Sciatic nerve (tissue), 2 donors: ENCODE results near the gene PTH1R. TPM values are rescaled to one million over a fixed set of nuclear protein-coding genes. Genes with fewer than 3 reads are reported as not detected.

Experiments used
- ATAC-seq: fragments of 200-7000 bp; cut with Tn5 transposase; one replicate; pipeline ENCODE4 v1.9.1; 2020; ENCODE audit warnings: mild to moderate bottlenecking, moderate library complexity
- DNase-seq: peaks from one replicate; pipeline ENCODE4 v3.0.0-alpha.2; 2020; ENCODE audit warnings: low spot score
- intact Hi-C: fragments of 100-400 bp; cut with DNase I; formaldehyde crosslinking; loops from one replicate; pipeline ENCODE4 v1.14.2; 2022
- total RNA-seq: library from RNA; stranded (reverse); fragmentation: NEBNext Ultra II Directional; extraction: Animal tissue kit (Norgen Biotek cat#: 25700); gene quantifications from one replicate; pipeline ENCODE4 v1.2.1, GENCODE V29; 2021
- donor health status: DM: no; HTN: no; CAD: no.
- donor health status: DM: no; HTN: no; CAD: no.

The PTH1R gene
- total RNA-seq, 1 donor from 2014 or later, result 6.6 TPM

DNA sequence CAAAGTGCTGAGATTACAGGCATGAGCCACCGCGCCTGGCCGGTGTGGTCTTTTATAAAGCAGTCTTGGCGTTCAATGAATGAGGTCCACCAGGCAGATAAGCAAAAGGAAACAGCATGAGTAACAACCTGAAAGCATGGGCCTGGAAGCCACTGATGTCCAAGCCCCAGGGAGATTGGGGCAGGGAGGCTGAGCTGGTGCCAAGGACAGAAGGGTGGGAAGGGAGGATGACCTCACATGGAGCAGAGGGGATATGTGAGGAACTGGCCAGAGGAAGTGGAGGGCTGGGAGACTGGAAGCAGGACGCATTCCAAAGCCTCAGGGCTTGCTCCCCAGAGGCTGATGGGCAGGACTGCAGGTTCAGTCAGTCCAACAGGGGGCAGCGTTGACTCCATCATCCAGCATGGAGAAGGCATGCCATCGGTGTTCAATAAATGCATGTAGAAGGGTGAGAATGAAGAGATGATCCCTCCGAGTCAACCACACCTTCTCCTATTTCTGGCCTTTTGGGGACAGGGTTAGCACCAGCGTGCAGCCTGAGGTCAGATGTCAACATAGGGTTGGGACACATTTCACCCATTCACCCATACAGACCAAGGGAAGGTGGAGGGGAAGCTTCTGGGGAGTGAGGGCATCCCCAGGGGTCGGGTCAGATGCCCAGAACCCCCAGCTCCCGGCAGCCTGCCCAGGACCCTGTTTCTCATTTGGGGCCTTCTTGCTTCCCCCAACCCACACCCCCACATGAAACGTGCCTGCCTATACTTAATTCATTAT is 29.1 kb upstream of the PTH1R start:
- ATAC-seq (no peak), DNase-seq (peak; percentile 58)
- intact Hi-C loops, result no loop called here

DNA sequence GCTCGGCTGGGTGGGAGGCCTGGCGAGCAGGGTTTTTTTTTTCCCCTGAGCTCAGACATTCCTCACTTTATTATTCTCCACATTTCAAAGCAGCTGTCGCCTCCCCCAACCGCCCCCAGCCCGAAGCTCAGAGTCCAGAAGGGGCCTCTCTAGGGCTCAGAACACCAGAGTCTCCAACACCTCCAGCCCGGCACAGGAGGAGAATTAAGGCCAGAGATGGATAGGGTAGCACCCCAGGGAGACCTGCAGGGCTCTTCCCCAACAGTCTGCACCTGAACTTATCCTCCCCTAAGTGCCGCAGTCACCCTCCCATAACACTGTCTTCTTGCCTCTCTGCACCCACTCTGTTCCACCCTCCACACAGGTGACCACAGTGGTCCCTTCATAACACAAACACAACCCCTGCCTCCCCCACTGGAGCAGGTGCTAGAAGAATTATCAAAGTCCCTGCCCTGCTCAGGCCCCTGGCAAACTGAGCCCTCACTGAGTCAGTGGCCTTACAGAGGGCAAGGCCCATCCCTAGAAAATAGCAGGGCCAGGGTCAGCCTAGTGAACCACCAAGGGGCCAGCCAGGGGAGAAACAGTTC is 28.4 kb upstream of the PTH1R start:
- DNase-seq, result no peak
- intact Hi-C loops, result no loop called here
- no peak for ATAC-seq

DNA sequence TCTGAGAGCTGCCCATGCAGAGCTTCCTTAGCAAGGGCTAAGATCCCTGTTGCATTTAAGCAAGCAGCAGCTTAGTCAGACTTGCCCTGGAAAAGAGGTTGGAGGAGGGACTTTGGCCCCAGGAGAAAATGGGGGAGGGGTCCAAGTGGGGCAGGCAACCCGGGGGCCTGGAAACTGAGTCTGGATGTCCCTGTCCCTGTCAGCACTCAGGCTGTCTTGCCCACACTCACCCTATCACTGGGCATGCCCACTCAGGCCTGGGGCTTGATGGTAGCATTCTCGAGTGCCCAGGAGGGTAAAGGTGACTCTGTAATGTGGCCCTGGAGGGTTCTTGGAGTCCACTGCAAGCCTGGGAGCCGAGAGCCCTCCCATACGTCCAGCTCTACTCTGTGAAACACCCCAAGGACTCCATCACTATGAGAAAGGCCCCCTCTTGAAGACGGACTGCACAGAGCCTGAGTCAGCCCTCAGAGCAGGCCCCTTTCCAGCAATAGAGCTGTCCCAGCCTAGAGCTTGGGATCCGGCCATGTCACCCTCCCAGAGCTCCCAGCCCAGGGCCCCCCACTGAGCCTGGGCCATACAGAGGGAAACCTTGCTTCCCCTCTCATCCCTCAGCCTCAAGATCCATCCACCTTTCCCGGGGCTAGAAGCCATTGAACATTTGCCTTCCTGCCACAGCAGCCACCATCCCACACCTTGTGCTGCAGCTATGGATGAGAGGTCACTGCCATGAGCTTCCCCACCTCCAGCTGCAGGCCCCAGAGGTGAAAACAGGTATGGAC is 27.6 kb upstream of the PTH1R start:
- intact Hi-C loops, result no loop called here
- no peak for DNase-seq

DNA sequence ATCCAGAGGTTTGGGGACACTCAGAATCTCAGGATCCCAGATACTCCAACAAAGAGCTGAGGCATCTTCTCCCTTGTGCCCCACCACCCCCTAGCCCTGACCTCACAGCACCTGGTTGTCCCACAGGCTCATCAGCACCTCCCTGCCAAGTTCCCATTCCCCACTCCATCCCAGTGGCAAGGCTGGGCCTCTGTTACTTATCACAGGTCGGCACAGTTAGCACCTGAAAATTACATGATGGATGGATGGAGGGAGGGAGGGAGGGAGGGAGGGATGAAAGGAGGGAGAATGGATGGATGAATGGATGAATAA is 27.1 kb upstream of the PTH1R start:
- intact Hi-C loops, result no loop called here
- DNase-seq, result no peak

More for the DNA sequence above, 27.6 kb upstream of the PTH1R start:
- ATAC-seq, result no peak

DNA sequence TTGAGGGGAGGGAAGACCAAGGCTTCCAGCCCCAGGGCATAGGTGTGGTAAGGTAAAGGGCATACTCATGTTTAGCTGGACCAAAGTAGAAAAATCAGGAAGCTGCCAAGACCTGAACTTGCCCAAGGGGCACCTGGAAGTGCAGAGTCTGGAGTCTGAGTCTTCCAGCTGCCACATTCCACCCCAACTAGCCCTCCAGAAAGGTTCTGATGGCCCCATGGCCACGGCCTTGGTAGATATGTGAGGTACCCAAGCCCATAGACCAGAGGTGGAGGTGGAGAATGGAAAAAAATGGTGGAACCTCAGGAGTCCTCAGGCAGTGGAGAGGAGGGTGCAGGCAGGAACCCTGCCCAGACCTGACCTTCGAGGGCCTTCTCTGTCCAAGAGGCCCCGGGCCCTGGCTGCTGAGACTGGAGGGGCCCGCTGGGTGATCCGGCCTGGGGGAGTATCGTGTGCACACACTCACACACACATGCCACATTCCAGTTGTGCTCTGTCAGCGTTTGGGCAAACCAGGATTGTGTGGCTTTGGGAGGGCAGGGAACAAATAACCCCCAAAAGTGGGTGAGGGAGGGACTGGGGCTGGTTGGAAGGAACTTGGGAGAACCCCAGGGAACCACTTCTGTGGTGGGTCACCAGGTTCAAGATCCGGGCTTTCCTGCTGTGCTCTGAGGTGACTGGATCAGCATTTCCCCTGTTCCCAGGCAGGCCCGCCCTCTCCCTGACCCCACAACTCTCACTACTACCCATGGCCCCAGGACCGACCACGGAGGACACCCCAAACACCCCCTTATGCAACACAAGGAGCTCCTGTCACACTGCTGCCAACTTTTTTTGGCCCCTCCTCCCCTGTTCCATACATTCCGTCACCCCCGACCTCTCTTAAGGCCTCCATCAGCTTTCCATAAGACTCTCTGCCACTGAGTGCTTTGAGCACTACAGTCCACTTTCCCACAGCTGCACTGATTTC is 25.9 kb upstream of the PTH1R start:
- no peak for ATAC-seq

More for the DNA sequence above, 27.1 kb upstream of the PTH1R start:
- no peak for ATAC-seq

DNA sequence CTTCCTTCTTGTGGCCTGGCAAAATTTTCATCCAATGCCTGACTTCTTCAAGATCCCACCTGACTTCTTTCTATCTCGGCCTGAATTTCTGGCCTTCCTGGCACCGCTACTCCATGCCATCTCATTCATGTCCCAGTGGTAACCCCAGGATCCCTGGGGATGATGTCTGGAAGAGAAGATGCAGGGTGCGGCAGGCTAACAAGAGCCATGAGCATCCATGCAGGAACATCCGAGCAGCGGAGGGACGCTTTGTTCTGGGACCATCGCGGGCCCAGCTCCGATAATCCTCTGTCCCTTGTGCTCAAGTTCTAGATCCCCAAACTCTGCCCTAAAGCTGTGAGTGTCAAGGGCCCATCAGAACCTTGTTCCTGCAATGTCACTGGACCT is 25.2 kb upstream of the PTH1R start:
- intact Hi-C loops, result no loop called here
- DNase-seq (no peak), ATAC-seq (no peak)

More for the DNA sequence above, 25.9 kb upstream of the PTH1R start:
- intact Hi-C loops, result no loop called here
- DNase-seq, result peak; percentile 42

DNA sequence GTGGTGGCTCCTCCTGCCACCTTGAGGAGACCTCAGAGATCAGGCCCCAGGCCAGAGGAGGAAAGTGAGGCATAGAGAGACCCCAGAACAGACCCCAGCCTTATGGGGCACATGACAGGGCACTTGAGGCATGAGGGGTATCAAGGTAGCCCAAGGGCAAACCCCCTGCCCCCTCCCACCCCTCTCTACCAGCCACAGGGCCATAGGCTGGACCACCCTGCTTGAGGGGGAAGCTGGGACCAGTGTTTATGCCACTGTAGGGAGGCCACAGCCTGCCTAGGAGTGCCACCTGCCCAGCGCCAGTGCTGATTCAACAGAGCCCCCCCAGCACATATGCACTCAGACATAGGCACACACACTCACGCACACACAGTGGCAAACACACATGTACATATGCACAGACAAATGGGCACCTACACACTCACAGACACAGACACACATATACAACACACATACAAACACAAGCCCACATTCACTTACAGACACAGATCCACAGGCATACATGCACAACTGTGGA is 24.6 kb upstream of the PTH1R start:
- intact Hi-C loops, result no loop called here
- ATAC-seq (no peak), DNase-seq (peak; percentile 18)

DNA sequence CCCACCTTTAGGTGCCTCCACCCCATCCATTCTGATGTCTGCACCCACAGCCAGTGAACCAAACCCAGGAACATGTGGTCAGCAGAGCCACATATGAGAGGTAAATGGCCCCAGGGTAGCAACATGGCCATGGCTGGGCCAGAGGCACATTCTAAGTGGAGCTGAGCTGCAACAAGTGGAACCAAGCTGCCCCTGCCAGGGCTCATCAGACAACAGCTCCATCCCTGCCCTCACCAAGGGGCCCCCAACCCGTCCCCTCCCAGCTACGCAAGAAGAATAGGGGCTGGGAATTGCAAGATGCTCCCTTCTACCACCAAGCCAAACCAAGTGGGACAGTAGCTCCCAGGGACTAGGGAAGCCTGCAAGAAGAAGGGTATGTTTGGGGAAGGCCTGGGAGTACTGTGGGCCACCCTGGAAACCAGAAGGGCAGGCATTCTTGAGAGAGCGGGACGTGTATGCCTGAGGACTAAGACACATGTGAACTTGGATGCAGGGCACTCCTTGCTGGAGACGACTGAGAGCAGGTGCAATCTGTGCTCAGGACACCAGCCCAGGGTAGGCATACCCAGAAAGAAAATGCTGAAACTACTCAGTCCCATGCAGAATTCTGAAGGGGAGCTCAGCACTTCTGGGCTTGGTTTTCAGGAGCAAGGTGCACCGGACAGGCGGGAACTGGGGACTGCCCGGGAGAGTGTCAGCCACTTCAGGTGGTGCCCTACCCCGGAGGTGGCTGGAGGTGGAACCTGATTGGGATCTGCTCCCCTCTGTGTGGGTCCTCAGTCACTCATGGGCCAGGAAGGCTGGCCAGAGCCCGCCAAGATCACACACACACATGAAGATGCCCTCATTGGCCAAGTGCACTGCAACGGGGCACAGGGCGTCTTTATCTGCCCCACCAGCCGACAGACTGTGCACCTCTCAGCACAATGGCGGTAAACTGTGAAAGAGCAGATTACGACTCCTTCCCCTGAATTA is 23.8 kb upstream of the PTH1R start:
- DNase-seq (peak; percentile 33), ATAC-seq (no peak)
- intact Hi-C loops, result no loop called here

DNA sequence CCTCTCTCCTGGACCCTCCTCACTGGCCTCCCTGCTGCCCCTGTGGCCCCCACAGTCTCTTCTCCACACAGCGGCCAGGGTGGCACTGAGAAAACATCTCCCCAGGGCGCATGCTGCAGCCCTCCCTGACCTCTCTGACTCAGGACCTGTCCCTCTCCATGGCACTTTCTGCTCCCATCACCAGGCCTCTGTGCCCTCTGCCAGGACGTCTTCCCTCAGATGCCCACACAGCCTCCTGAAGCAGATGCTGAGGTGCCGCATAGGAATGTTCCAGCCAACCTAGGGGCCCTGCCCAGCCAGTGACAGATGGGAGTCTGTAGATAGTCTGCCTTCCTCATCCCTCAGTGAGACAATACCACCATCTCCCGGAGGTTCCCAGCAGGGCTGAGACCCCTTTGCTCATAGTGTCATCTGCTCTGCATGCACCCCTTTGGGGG is 22.9 kb upstream of the PTH1R start:
- peak; percentile 45 for DNase-seq
- intact Hi-C loops, result no loop called here
- no peak for ATAC-seq

DNA sequence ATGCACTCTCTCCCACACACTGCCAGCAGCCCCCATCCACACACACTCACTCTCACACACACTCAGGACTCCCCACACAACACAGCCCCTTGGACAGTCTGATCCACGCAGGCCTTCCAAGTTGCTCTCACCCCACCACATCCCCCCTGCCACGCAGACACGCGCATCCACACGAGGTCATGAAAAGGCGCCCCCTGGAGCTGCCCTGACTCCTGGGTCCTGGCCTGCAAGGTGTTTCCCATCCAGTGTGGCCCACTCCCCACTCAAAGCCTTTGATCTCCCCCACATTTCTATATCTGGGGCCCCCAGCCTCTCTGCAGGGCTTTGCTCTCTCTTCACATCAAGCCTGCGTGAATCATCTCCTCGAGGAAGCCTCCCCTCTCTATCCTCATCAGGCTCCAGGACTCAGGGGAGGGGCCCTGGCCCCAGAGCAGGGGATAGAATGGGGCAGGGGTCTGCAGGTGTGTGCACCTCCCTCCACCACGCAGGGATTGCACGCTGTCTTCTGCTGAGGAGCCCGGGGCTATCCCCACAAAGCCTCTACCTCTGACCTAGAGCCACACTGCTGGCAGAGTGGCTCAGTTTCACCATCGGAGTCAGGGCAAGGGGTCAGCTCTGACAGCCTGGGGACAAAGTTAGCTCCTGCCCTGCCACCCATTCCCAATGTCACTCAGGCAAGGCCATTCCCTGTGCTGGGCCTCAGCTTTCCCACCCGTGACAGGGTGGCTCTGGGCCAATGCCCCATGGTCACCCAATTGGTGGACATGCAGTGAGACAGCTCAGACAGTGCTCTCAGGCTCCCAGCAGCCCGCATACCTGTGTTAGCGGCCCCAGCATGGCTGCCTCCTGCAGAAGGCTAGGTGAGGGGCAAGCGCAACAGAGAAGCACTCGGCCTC is 20.7 kb upstream of the PTH1R start:
- intact Hi-C loops, result no loop called here
- DNase-seq (peak; percentile 44), ATAC-seq (no peak)

DNA sequence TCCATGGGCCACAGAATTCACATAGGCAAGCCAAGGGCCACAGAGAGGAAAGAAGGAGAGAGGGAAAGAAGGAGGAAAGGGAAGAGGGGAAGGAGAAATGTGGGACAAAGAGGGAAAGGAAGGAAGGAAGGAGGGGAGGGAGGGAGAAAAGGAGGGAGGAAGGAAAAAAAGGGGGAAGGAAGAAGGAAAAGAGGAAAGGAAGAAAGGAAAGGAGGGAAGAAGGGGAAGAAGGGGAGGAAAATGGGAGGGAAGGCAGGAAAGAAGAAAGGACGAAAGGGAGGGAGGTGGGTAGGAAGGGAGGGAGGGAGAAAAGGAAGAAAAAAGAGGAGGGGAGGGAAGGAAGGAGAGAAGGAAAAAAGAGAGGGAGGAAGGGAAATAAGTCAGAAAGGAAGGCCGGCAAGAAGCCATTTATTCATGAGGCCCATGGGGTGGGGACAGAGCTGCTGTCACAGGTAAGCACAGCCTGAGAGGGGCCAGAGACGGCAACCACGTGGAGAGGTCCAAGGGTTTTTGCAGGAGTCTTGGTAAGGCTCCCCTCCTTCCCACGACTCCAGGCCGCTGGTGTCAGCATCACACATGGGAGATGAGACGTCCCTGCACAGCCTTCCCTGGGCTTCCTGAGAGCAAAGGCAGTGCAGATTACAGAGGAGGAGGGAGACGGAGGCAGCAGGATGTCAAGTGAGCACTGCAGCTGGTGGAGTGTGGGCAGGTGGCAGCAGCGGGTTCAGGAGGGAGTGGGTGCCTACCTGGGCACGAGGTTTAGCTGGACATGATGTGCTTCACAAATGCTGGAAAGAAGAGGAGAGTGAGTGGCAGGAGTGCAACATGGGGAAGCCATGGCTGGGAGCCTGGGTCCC is 19.8 kb upstream of the PTH1R start:
- peak; percentile 21 for DNase-seq
- intact Hi-C loops, result no loop called here
- no peak for ATAC-seq

DNA sequence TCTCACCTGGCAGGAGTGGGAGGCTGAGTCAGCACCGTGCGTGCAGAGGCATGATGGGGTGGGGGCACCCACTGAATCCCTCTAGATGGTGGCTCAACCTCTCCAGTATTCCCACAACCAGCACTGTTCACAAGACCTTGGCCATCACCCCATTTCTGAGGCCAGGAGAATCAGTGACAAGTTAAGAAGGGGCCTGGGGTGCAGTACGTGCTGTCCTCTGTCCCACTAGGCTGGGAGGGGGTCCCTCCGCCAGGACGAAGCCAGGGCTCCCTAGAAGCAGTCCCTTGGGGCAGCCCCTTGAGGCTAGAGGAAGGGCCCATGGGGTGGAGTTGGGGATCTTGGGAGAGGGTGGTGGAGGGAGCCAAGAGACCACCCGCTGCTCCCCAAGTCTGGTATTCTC is 19.1 kb upstream of the PTH1R start:
- DNase-seq (no peak), ATAC-seq (no peak)
- intact Hi-C loops, result no loop called here

DNA sequence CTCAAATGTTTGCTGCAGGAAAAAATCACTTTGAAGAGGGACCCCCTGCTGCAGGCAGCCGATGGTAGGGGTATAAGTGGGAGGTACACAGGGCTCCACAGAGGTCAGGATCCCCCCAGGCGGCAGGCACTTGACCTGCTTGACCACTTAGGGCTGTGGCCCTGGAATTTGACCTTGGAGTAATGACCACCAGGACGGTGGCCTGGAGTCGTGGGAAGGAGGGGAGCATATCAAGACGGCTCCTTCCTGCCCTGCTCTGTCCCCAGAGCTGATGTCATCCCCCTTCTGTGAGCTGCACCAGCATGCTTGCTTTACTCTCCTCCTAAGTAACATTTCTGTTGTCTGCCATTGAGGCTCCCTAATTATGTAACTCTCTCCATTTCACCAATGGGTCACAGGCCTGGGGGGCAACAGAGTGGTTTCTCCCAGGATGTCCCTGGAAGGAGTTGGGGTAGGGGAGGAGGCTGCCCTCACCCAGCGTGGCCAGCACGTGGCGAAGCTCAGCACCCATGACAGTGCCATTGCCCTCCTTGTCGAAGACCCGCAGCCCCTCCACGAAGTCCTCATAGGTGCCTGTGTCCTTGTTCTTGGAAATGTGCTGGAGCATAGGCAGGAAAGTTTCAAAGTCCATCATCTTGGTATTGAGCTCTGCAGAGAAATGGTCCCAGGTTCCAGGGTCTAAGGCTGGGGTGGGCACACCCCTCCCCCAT is 18.4 kb upstream of the PTH1R start:
- DNase-seq (peak; percentile 40), ATAC-seq (no peak)
- intact Hi-C loops, result no loop called here

DNA sequence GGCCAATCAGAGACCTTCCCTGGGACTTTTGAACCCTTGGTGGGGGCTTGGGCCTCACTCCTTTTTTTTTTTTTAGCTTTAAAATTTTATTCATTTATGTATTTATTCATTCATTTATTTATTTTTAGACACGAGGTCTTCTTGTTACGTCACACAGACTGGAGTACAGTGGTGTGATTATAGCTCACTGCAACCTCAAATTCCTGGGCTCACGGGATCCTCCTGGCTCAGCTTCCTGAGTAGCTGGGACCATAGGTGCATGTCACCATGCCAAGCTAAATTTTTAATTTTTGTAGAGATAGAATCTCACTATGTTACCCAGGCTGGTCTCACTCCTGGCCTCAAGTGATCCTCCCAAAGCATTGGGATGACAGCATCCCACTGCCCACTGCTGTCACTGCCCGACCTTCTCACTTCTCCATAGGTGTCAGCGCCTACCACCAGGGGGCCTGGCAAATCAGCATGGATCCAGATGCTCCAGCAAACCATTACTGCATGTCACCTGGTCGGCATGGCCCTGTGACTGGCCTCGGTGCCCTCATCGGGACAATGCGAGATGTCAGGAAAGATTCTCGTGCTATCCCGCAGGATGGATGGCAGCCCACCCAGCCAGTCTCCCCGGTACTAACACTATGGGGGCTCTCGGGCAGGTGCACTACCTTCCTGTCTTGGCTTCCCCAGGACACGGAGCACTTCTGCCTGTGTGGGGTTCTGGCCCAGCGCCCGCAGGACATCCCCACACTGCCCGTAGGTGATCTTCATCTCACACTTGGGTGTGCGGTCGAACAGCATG is 17.3 kb upstream of the PTH1R start:
- intact Hi-C loops, result no loop called here
- DNase-seq (peak; percentile 56), ATAC-seq (no peak)
